Measurements from ENCODE around the gene TTLL11.

TTLL11 gene

DNA sequence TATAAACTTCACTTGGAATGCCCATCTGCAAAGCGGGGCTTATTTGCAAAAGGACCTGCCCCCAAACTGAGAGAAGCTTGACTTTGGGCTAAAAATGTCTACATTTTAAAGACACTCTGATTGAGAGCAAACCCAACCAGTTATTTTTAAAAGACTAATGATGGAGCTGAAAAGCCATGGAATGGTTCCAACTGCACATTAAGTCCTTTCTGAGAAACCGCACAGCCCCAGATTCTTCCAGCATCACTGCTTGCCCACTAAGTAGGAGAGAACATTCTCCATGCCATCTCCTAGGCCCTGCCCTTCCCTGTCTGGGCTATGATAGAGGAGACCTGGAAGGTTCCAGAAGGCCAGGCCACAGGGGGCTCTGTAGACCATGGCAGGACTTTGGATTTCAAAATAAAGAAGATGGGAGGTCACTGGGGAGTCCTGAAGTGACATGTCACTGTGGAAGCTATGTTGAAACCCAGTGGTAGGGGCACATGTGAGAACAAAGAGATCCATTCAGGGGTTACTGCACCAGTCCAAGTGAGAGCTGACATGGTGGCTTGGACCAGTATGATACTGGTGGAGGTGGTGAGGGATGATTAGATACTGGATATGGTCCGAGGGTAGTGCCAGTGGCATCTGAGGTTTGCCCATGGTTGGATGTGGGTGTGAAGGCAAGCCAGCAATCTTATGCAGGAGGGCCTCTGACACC, 262.5 kb downstream of the TTLL11 start:
- no peak for DNase-seq (ENCODE audit: low read depth)

DNA sequence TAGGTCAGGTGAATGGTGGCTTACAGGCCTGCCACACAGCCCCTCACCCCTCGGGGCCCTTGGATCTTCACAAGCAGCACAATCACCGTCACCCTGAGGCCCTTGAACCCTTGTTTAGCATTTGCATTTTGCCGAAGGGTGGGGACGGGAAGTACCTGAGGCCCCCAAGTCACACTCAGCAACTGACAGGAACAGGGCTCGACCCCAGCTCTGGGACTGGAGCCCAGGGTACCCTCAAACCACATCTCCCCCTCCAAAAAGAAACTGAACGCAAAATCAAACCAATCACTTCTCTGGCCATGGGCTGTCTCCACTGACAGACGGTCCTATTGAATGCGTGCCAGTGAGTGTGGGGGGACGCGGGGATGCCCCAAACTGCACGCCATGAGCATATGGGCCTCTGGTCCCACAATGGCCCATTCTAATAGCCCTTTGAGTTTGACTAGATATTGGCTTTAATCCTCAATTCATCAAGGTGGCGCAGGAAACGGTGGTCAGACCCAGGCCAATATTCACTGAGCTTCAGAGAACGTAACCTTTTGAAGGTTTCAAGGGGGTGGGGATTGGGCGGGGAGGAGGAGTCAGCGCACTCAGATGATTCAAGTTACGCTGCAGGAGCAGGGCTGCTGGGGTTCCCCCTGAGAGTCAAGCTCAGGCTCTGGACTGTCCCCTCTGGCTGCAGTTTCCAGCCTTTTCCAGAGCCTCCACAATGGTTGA, 265.7 kb downstream of the TTLL11 start:
- no peak for DNase-seq (ENCODE audit: low read depth)

DNA sequence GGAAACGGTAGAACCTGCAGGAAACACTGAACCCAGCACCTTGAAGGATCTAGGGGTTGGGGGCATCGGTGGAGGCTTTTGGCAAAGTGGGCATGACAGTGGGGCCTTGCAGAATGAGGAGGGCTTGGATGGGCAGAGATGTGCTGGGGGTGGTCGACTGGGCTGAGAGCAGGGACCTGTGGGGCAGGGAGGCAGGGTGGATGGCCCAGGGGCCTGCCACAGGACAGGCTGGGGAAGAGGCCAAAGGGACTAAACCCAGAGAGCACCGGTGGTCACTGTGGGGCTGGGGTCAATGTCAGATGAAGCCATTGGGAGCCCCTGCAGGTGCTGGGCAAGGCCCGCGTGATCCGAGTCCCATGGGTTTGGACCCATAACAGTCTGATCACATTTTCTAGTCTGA, 266.4 kb downstream of the TTLL11 start:
- no peak for DNase-seq (ENCODE audit: low read depth)

- DNase-seq (ENCODE audit: low read depth) = no peak
These were observed 267.9 kb downstream of the TTLL11 start for GRCh38 chr9:121825031-121825691.

- DNase-seq (ENCODE audit: low read depth) = no peak
These were observed 268.5 kb downstream of the TTLL11 start for GRCh38 chr9:121824651-121825030.

DNA sequence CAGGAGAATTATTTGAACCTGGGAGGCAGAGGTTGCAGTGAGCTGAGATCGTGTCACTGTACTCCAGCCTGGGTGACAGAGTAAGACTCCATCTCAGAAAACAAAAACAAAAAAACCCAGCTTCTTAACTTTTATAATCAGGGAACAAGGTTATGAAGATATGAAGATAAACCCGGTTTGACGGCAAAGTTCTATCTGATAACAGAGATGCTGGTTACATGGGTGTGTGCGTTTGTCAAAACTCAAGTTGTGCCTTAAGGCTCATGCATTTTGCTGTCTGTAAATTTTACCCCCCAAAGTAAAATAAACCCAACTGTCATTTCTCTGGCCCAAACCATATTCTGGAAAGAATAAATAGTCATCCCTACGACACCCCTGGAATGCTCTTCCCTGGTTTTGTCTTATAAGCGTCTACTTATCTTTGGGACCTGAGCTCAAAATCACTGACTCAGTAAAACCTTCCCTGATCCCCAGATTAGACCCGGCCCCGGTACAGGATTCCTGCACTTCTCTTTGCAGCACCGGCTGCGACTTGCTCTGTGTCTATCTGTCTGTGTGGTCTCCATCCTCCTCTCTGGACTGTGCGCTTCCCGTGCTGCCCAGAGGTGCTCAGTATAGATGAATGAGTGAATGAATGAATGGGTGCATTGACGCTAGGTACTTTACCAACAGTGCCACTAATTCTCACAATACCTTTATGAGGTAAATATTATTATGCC, 269.5 kb downstream of the TTLL11 start:
- no peak for DNase-seq (ENCODE audit: low read depth)

DNA sequence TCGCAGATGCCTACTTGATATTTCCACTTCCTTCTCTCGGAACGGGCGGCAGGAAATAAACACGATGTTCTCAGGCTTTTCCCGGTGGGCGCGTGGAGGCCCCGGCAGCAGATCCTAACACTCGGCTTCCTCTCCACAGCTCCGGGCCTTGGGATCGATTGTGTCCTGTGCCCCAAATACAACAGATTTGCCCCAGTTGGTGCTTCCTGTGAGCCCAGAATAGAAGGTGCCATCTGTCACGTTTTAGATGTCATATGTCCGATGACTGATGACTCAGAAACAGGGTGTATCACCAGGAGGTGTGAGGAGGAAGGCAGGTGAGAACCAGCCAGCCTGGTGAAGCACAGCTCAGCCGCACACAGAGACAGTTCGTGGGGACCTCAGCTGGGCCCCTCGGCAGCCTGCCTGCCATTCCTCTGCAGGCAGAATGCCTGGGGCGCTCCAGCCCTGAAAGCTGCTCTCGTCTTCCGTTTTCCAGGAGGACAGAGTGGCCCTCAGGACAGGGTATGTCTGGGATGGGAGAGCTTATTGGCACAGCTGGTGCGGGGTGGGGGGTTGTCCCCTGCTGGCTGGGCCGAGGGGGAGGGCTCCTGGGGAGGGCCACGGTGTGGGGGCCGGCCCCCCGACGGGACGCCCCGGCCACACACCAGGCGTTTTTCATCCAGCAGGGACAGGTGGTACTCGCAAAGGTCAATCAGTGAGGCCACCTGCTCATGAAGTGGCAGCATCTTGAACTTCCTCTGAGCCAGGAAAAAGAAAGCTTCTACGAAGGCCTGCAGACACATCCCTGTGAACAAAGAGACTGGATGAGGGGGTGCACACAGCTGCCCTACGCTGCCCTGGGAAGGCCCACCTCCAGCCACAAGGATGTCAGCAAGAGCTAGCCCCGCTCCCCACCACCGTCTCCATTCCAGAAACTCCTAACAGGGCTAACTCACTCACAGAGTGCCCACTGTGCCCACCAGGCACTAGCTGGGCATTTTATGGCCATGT, 270.7 kb downstream of the TTLL11 start:
- DNase-seq (ENCODE audit: low read depth) = no peak

- no peak for DNase-seq (ENCODE audit: low read depth)
These were observed 271.8 kb downstream of the TTLL11 start for GRCh38 chr9:121821326-121821725.

- no peak for DNase-seq (ENCODE audit: low read depth)
These were observed 272.7 kb downstream of the TTLL11 start for GRCh38 chr9:121820286-121821005.

DNA sequence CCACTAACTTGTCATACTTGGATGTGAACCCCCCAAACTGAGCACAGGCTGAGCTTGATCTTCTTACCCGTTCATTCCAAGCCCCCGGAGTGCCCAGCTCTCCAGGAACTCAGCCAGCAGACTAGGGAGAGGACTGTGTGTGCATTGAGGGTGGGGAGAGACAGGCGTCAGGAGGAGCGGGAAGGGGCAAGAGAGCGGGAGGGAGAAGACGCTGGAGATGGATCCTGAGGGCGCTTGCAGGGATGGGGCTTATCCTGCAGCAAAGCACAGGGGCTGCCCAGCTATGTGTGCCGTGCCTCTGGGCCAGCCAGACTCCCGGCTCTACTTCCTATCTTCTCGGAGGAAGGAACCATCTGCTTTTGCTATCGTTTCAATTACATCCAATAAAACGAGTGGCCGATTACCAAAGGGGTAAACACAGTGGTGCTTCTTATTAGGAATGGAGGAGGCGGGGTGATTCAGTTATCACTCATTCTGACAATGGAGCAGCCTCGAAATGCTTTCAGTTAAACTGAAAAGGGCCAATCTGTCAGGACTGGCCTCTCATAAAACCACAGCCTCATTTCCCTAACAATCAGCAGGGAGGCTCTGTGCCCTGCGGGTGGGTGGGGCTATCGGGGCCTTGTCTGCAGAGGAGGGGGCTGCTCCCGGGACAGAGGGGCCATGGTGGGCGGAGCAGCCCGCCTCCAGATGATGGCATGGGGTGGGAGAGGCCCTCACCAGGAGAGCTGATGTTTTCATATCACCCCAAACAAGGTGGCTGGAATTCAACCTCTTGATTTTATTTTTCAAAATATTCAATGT, 273.5 kb downstream of the TTLL11 start:
- no peak for DNase-seq (ENCODE audit: low read depth)

- no peak for DNase-seq (ENCODE audit: low read depth)
These were observed 274.2 kb downstream of the TTLL11 start for GRCh38 chr9:121818841-121819427.

DNA sequence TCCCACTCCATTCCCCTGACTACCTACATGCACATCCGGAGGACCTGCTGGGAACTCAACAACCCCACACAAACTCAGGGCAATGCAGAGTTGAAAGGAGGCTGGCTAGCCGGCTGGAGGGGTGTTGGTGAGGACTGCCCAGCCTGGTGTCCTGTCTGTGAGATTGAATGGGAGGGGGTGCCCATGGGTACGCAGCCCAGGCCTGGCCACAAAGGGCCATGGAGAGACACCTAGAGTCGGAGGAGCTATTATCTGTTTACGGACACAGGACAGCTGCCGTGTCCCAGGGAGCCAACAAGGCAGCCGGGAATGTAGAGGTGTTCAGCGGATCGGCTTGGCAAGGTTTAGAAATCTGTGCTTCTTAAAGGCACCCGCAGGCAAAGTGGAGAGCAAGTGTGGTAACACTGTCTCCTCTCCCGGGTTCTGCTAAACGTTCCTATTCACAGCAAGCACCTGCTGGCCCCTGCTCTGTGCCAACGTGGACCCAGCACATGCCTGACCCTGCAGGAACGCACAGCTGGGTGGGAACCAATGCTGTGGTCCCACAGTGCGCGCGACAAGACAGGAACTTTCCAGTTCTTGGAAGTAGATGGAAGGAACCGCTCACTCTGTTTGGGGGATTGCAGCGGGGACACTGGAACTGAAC, 275.0 kb downstream of the TTLL11 start:
- DNase-seq (ENCODE audit: low read depth) = no peak

DNA sequence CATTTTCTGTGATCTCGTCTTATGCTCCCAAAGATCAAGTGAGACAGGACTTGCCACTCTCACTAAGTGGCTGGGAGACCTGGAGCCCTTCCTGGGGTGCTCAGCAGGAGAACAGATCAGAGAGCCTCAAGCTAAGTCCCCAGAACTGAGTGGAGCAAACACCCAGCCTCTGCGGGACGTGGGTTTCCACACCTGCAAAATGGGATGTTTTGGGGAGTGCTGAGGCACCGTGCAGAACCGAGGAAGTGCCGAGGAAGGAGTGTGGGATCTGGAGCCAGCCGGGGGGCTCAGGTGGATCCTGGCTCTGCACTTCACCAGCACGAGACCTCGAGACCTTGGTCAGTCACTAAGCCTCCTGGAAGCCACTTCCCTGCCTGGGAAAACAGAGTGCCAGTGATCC, 275.6 kb downstream of the TTLL11 start:
- no peak for DNase-seq (ENCODE audit: low read depth)

DNA sequence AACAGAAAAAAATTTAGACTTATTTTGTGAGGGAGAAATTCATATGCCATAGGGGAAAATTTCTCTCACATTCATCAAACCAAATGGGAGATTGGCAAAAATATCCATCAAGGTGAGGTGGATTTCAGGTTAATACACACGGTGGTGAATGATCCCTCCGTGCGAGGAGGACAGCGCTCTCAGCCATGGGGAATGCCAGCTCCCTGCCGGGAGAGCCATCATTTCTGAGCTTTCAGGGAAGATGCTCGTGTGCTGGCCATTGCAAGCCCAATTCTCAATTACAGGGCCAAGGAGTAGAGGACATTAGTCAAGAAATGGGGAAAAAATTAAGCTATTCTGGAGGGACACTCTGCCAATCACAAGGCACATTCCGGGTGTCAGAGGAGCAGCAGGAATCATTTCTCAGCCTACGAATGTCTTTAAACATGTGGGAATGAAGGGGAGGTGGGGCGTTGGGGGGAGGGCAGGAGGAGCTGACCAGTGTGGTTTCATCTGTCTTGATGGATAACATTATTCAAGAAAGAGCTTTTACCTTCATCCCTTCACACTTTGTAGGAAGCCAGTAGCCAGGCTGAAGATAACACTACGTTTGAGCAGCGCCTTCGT, 276.2 kb downstream of the TTLL11 start:
- no peak for DNase-seq (ENCODE audit: low read depth)

DNA sequence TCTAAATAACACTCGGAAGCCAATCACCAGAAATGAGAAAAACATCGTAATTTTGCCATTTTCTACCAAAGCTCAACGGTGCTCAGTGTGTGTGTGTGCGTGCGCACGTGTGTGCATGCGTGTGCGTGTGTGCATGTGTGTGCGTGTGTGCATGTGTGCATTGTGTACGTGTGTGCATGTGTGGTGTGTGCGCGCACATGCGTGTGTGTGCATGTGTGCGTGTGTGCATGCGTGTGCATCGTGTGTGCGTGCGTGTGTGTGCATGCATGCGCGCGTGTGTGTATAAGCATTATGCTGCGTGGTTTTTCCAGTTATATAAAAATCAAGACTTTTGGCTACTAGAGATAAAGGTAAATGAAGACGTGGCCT, 276.7 kb downstream of the TTLL11 start:
- no peak for DNase-seq (ENCODE audit: low read depth)

DNA sequence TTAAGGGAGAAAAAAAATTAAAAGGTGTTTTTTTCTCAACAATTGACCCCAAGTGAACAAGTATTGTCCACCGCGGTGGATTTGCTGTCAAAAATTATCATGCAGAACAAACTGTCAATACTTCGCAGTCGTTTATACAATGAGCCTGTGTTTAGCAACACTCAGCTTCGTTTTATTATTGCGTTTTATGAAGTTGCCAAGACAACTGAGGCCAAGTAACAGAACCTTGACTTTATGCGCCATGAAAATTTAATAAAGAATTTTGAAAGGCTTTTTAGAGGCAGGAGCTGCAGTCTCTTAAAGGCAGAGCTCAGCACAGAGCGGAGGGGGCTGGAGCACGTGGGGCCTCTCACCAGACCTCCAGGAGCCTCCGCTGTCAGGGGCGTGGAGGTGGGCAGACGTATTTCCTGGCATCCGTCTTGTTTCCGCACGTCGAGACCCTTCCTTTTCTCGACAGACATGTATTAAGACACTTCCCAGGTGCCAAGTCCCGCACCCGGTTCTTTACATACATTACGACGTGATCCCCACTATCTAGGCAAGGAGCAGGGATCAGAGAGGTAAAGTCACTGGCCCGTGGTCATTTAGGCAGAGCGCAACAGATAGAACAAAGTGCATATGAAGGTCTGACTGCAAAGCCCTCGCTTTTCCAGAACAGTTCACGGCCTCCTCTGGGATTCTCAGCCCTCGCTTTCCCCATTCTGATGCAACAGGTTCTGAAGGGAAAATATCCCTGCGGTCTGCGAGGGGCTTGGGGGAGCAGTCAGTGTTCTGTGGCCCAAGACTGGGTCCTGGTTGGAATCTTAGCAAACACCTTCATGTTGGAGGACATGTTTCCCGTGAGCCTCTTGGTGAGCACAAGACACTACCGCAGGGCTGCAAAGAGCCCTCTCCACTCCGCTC, 277.3 kb downstream of the TTLL11 start:
- DNase-seq (ENCODE audit: low read depth) = no peak

DNA sequence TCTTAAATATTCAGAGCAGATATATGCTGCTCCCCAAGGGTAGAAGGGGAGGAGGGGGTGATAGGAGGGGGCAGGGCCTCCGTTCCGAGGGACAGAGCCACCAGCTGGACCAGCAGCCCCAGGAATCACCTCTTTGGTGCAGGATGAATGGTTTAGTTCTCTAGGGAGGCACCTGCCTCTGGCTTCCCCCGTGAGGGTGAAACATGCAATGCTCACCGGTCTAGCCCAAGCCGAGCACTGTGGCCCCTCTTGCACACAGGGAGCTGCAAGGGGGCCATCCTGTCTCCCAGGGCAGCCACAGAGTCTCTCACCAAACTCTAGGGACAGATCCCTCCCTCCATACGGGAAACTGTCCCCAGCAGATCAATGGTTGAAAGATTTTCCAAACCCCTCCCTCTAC, 278.0 kb downstream of the TTLL11 start:
- DNase-seq (ENCODE audit: low read depth) = no peak
